ENCODE data around the gene CDK2AP2. TPM values are rescaled to one million over a fixed set of nuclear protein-coding genes. Genes with fewer than 3 reads are reported as not detected.

Gene CDK2AP2
- polyA plus RNA-seq, 1 donor from 2014 or later = 133 TPM

- Mint-ChIP-seq H3K27ac (peak overlapping the region in 2 of 3 donors; percentile 18 to 97), H3K9me3 (no peaks in the 10 kb centered on the region), H3K27me3 (no peaks in the 10 kb centered on the region), H3K4me3 (peak overlapping the region; percentile 77 to 95 (median 85)), H3K36me3 (peaks cover 3% of the 10 kb centered on the region), H3K4me1 (peaks cover 18 to 28% (median 23%) of the 10 kb centered on the region in 3 donors)
These were observed 5.5 kb downstream of the CDK2AP2 start for GRCh38 chr11:67502328-67502979.

DNA sequence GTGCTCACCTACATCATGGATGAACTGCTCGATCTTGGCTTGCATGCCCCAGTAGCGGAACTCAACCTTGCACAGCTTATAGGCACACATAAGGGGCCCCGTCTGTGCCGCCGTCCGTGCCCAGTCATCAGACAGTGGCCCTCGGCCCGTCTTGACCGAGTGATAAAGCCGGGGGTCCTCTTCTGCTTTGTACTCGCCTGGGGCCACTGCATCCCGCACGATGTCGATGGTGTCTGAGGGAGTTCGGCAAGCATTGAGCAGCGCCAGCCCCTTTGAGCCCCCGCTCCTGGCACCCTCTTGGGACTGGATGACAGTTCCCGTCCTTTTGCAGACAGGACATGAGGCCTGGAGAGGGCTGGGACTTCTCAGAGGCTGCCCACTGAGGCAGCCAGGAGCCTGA, 6.1 kb downstream of the CDK2AP2 start:
- Mint-ChIP-seq H3K36me3 (peaks cover 3% of the 10 kb centered on the region), H3K4me3 (no peak overlapping the region), H3K27me3 (no peaks in the 10 kb centered on the region), H3K4me1 (peaks cover 18 to 24% (median 19%) of the 10 kb centered on the region in 3 donors), H3K9me3 (no peaks in the 10 kb centered on the region), H3K27ac (peak overlapping the region in 1 of 3 donors; percentile 54)

- no peaks in the 10 kb centered on the region for H3K9me3 Mint-ChIP-seq
- H3K36me3 Mint-ChIP-seq = peaks cover 2% of the 10 kb centered on the region
- H3K4me3 Mint-ChIP-seq = peak overlapping the region in 2 of 4 donors; percentile 13 to 64
- peaks cover 13 to 19% (median 14%) of the 10 kb centered on the region in 3 donors for H3K4me1 Mint-ChIP-seq
- no peaks in the 10 kb centered on the region for H3K27me3 Mint-ChIP-seq
- H3K27ac Mint-ChIP-seq = peak overlapping the region in 2 of 3 donors; percentile 47 to 54
These were observed 6.9 kb downstream of the CDK2AP2 start for GRCh38 chr11:67500831-67501715.

DNA sequence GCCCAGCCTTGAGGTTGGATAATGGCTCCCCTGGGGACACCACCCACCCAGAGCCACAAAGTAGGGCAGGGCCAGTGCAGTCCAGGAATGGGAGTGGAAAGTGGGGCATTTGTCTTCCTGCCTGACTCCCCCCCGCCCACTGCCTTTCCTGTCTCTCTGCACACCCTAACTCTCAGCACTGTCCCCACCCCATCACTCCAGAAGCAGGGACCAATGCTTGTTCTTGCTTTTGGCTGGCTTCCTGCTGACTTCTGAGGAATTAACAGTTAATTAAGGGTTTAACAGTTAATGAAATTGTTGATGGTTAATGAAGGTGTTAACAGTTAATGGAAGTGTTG, 7.5 kb downstream of the CDK2AP2 start:
- H3K4me3 Mint-ChIP-seq = peak overlapping the region in 1 of 4 donors; percentile 64
- H3K36me3 Mint-ChIP-seq = peaks cover 2% of the 10 kb centered on the region
- no peaks in the 10 kb centered on the region for H3K27me3 Mint-ChIP-seq
- H3K4me1 Mint-ChIP-seq = peaks cover 11 to 14% (median 14%) of the 10 kb centered on the region in 3 donors
- no peaks in the 10 kb centered on the region for H3K9me3 Mint-ChIP-seq
- peak overlapping the region in 2 of 3 donors; percentile 47 to 54 for H3K27ac Mint-ChIP-seq

DNA sequence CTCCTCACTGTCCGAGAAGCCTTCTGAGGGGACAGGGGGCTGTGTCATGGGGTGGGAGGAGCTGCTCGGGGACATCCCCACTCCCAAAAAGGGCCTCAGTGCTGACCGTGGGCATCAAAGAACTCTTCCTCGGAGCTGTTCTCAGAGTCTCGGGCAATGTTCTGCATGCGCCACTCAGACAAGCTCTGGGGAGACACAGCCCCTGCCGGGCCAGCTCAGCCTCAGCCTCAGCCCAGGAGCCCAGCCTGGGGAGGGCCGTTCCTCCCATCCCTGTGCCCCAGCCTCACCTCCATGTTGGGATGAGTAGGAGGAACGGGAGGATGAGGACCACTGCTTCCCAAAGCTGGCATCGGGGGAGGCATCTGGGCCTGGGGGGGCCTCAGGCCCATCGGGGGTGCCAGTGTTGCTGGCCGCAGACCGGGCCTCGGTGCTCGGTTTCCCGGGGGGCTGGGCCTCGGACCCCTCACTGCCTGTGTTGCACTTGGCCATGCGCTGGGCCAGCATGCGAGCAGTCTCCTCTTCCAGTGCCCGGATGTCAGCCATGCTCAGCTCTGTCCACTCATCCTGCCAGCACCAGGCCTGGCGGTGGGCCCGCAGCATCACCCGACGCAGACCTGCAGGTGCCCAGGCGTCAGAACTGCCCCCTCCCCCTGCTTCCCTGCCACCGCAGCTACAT, 8.0 kb downstream of the CDK2AP2 start:
- Mint-ChIP-seq H3K4me3 (no peak overlapping the region), H3K36me3 (peaks cover 2% of the 10 kb centered on the region), H3K27ac (no peak overlapping the region), H3K9me3 (no peaks in the 10 kb centered on the region), H3K27me3 (no peaks in the 10 kb centered on the region), H3K4me1 (peaks cover 10 to 14% (median 13%) of the 10 kb centered on the region in 3 donors)

- H3K27me3 Mint-ChIP-seq = no peaks in the 10 kb centered on the region
- peaks cover 2% of the 10 kb centered on the region for H3K36me3 Mint-ChIP-seq
- no peaks in the 10 kb centered on the region for H3K9me3 Mint-ChIP-seq
- H3K4me3 Mint-ChIP-seq = no peak overlapping the region
- H3K27ac Mint-ChIP-seq = no peak overlapping the region
- H3K4me1 Mint-ChIP-seq = peaks cover 9 to 13% (median 10%) of the 10 kb centered on the region in 3 donors
These were observed 9.4 kb downstream of the CDK2AP2 start for GRCh38 chr11:67498544-67498972.

- peaks cover 5 to 8% (median 7%) of the 10 kb centered on the region in 3 donors for H3K4me1 Mint-ChIP-seq
- H3K9me3 Mint-ChIP-seq = no peaks in the 10 kb centered on the region
- H3K27ac Mint-ChIP-seq = peak overlapping the region in 1 of 3 donors; percentile 32
- no peak overlapping the region for H3K4me3 Mint-ChIP-seq
- H3K27me3 Mint-ChIP-seq = no peaks in the 10 kb centered on the region
- no peaks in the 10 kb centered on the region for H3K36me3 Mint-ChIP-seq
These were observed 10.2 kb downstream of the CDK2AP2 start for GRCh38 chr11:67497656-67498291.

DNA sequence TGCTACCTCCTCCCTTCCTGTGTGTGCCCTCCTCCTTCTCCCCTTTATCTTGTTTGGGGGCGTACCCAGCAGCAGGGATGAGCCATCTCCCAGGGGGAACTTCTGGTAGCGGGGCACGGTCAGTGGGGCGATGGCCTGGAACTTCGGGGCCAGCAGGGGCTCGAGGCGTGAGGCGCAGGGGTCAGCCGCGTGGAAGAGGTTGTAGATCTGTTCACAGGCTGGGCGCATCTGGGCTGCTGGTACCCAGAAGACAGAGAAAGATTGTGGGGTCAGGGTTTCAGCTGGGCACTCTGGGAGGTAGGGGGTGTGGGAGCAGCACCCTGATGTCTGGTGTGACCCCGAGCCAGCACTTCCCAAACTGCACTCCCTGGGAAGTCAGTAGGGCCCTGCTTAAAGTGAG, 11.8 kb downstream of the CDK2AP2 start:
- Mint-ChIP-seq H3K27me3 (no peaks in the 10 kb centered on the region), H3K4me1 (peaks cover 5 to 7% (median 6%) of the 10 kb centered on the region in 3 donors), H3K4me3 (no peak overlapping the region), H3K36me3 (no peaks in the 10 kb centered on the region), H3K27ac (no peak overlapping the region), H3K9me3 (no peaks in the 10 kb centered on the region)

- Mint-ChIP-seq H3K27me3 (no peaks in the 10 kb centered on the region), H3K4me1 (peaks cover 0 to 2% (median 0%) of the 10 kb centered on the region in 3 donors), H3K4me3 (no peak overlapping the region), H3K9me3 (no peaks in the 10 kb centered on the region), H3K27ac (no peak overlapping the region), H3K36me3 (no peaks in the 10 kb centered on the region)
These were observed 12.5 kb downstream of the CDK2AP2 start for GRCh38 chr11:67495234-67496005.

- Mint-ChIP-seq H3K4me3 (no peak overlapping the region), H3K36me3 (no peaks in the 10 kb centered on the region), H3K9me3 (no peaks in the 10 kb centered on the region), H3K27me3 (no peaks in the 10 kb centered on the region), H3K4me1 (peaks cover 0 to 4% (median 2%) of the 10 kb centered on the region in 3 donors), H3K27ac (no peak overlapping the region)
These were observed 13.4 kb downstream of the CDK2AP2 start for GRCh38 chr11:67494371-67495233.

GRCh38 chr11:67493548-67494370, 14.2 kb downstream of the CDK2AP2 start:
- H3K27ac Mint-ChIP-seq = no peak overlapping the region
- no peaks in the 10 kb centered on the region for H3K36me3 Mint-ChIP-seq
- H3K9me3 Mint-ChIP-seq = no peaks in the 10 kb centered on the region
- H3K4me1 Mint-ChIP-seq = peaks cover 0 to 4% (median 3%) of the 10 kb centered on the region in 3 donors
- H3K27me3 Mint-ChIP-seq = no peaks in the 10 kb centered on the region
- no peak overlapping the region for H3K4me3 Mint-ChIP-seq

DNA sequence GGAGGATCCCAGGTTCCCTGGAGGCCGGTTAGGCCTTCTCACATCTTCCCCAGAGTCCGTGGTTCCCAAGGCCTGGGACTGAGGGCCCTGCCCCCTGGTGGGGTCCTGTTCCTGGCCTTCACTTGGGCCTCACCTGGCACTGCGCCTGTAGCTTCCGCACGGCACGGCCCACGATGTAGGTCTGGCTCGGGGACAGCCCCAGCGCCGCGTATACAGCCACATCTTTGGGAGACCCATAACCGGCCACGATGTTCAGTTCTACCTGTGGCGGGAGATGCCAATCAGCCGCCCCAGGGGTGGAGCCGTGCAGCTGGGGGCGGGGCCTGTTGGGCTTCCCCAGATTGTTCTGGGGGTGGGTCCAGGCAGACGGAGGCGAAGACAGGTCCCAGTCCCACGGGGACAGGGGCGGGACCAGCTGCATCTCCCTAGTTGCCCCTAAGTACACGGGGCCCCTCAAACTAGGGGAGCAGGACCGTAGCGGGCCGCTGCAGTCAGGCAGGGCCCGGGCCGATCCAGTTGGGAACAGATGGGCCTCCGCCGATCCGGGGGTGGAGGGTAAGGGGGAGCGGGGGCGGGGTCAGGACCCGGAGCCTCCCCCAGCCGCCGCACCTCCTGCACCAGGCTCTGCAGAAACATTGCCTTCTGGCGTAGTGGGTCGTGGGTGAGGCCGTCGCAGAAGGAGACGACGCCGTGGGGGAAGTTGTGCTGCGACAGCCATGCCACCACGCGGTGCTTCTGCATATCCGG, 15.0 kb downstream of the CDK2AP2 start:
- Mint-ChIP-seq H3K27me3 (no peaks in the 10 kb centered on the region), H3K4me1 (peaks cover 2 to 4% (median 4%) of the 10 kb centered on the region in 3 donors), H3K9me3 (no peaks in the 10 kb centered on the region), H3K27ac (no peak overlapping the region), H3K4me3 (no peak overlapping the region), H3K36me3 (no peaks in the 10 kb centered on the region)

Data from IgD-negative memory B cell (primary cell).